ENCODE data around the gene MCM3AP.

- TF ChIP-seq CTCF (IDR thresholded peaks at IDR 0.05; ENCODE audit: poor library complexity), result no peak
- no peak for TF ChIP-seq EZH2 (IDR thresholded peaks at IDR 0.05; ENCODE audit: borderline replicate concordance)
- TF ChIP-seq EZH2phosphoT487 (IDR thresholded peaks at IDR 0.05; ENCODE audit: low read depth, severe bottlenecking, unreplicated experiment), result no peak
Observed at GRCh38 chr21:46247699-46248421, 37.6 kb downstream of the MCM3AP start.

Data from hepatocyte (in vitro differentiated cells).